GM12801 (cell line): Measurements from ENCODE around the gene TMEM132D.

ENCODE experiments used
- CTCF ChIP-seq: IDR thresholded peaks from one replicate; pipeline ENCODE4 v1.5.1; 2011; ENCODE audit warnings: control low read depth; ENCODE audit not compliant: insufficient read length; ENCODE audit errors: extremely low read depth

TMEM132D gene

GRCh38 chr12:129241852-129242251 lies 662.0 kb downstream of the TMEM132D start:
- no peak for TF ChIP-seq CTCF

- no peak for TF ChIP-seq CTCF
Observed at GRCh38 chr12:129237881-129238280, 665.9 kb downstream of the TMEM132D start.

GRCh38 chr12:129234209-129234608 lies 669.6 kb downstream of the TMEM132D start:
- TF ChIP-seq CTCF: no peak

- no peak for TF ChIP-seq CTCF
Observed at GRCh38 chr12:129231491-129231890, 672.3 kb downstream of the TMEM132D start.

GRCh38 chr12:129230995-129231394 lies 672.8 kb downstream of the TMEM132D start:
- TF ChIP-seq CTCF: no peak

- no peak for TF ChIP-seq CTCF
Observed at GRCh38 chr12:129226851-129227250, 677.0 kb downstream of the TMEM132D start.

- no peak for TF ChIP-seq CTCF
Observed at GRCh38 chr12:129226005-129226404, 677.8 kb downstream of the TMEM132D start.

- TF ChIP-seq CTCF: no peak
Observed at GRCh38 chr12:129215556-129215955, 688.3 kb downstream of the TMEM132D start.
